ENCODE measurements around the gene POLR3B. TPM values are rescaled to one million over a fixed set of nuclear protein-coding genes. Genes with fewer than 3 reads are reported as not detected.
"Not testable (repeated sequence)": the region's sequence is repeated elsewhere in the genome, so short reads cannot be mapped to it uniquely, and the experiment has no call there.

POLR3B gene
- total and polyA plus RNA-seq, 7 donors, result 1.8 to 5.4 (median 4.0) TPM

GRCh38 chr12:106459124-106459523 lies 101.6 kb downstream of the POLR3B start:
- Histone ChIP-seq H3K27me3 (no peaks in the 10 kb centered on the region), H3K27ac (no peak overlapping the region), H3K4me1 (no peaks in the 10 kb centered on the region), H3K36me3 (peaks cover 0 to 55% (median 2%) of the 10 kb centered on the region in 4 donors), H3K4me3 (no peak overlapping the region), H3K9me3 (no peaks in the 10 kb centered on the region)
- DNase-seq, result no peak
- intact Hi-C loops (cut with DNase I), result no loop called here
- WGBS, 2 donors, result 92 to 95% methylated on average over 6 of the region's 6 CpGs
- TF ChIP-seq EP300 (IDR thresholded peaks at IDR 0.05), result no peak
- TF ChIP-seq CTCF (IDR thresholded peaks at IDR 0.05), result no peak
- TF ChIP-seq POLR2AphosphoS5 (IDR thresholded peaks at IDR 0.05), result no peak
- no peak for TF ChIP-seq POLR2A (IDR thresholded peaks at IDR 0.05)

GRCh38 chr12:106459534-106459933 lies 102.0 kb downstream of the POLR3B start:
- H3K4me3 ChIP-seq, result no peak overlapping the region
- no peak for DNase-seq
- no peaks in the 10 kb centered on the region for H3K9me3 ChIP-seq
- TF ChIP-seq POLR2A (IDR thresholded peaks at IDR 0.05) (no peak), EP300 (IDR thresholded peaks at IDR 0.05) (no peak), POLR2AphosphoS5 (IDR thresholded peaks at IDR 0.05) (no peak), CTCF (IDR thresholded peaks at IDR 0.05) (no peak)
- H3K27ac ChIP-seq, result no peak overlapping the region
- H3K4me1 ChIP-seq, result no peaks in the 10 kb centered on the region
- H3K27me3 ChIP-seq, result no peaks in the 10 kb centered on the region
- peaks cover 0 to 53% (median 2%) of the 10 kb centered on the region in 4 donors for H3K36me3 ChIP-seq
- intact Hi-C loops (cut with DNase I), result no loop called here
- 84 to 91% methylated on average over 1 of the region's 1 CpG for WGBS, 2 donors

GRCh38 chr12:106461730-106462129 lies 104.2 kb downstream of the POLR3B start:
- intact Hi-C loops (cut with DNase I), result no loop called here
- WGBS, 2 donors, result 90 to 91% methylated on average over 2 of the region's 2 CpGs
- no peak for TF ChIP-seq POLR2AphosphoS5 (IDR thresholded peaks at IDR 0.05)
- TF ChIP-seq POLR2A (IDR thresholded peaks at IDR 0.05), result no peak
- TF ChIP-seq EP300 (IDR thresholded peaks at IDR 0.05), result no peak
- no peak for TF ChIP-seq CTCF (IDR thresholded peaks at IDR 0.05)

GRCh38 chr12:106465605-106466004 lies 108.1 kb downstream of the POLR3B start:
- H3K4me1 ChIP-seq; H3K27ac ChIP-seq; H3K4me3 ChIP-seq; H3K27me3 ChIP-seq; intact Hi-C loops (cut with DNase I); H3K9me3 ChIP-seq; DNase-seq: not testable (repeated sequence)
- WGBS, 2 donors, result 83 to 98% methylated on average over 4 of the region's 4 CpGs
- H3K36me3 ChIP-seq, result peaks cover 0 to 18% (median 0%) of the 10 kb centered on the region in 4 donors

More at GRCh38 chr12:106461730-106462129, 104.2 kb downstream of the POLR3B start:
- Histone ChIP-seq H3K4me1 (no peaks in the 10 kb centered on the region), H3K9me3 (no peaks in the 10 kb centered on the region), H3K27ac (no peak overlapping the region), H3K27me3 (no peaks in the 10 kb centered on the region), H3K4me3 (no peak overlapping the region), H3K36me3 (peaks cover 0 to 47% (median 2%) of the 10 kb centered on the region in 4 donors)
- DNase-seq, result no peak

GRCh38 chr12:106475662-106476061 lies 118.1 kb downstream of the POLR3B start:
- intact Hi-C loops (cut with DNase I); H3K27me3 ChIP-seq; DNase-seq; H3K4me1 ChIP-seq; H3K36me3 ChIP-seq; H3K4me3 ChIP-seq; H3K27ac ChIP-seq; H3K9me3 ChIP-seq: not testable (repeated sequence)
- WGBS, 2 donors, result 100% methylated on average over 1 to 3 of the region's 3 CpGs

GRCh38 chr12:106477627-106478026 lies 120.1 kb downstream of the POLR3B start:
- H3K9me3 ChIP-seq; H3K36me3 ChIP-seq; H3K27me3 ChIP-seq; DNase-seq; intact Hi-C loops (cut with DNase I); H3K4me1 ChIP-seq; H3K4me3 ChIP-seq; H3K27ac ChIP-seq: not testable (repeated sequence)
- 71 to 88% methylated on average over 18 of the region's 18 CpGs for WGBS, 2 donors
